ENCODE data around the gene IBA57.
"Not testable (repeated sequence)": the region's sequence is repeated elsewhere in the genome, so short reads cannot be mapped to it uniquely, and the experiment has no call there.

The IBA57 gene

GRCh38 chr1:228226956-228227791 lies 61.6 kb downstream of the IBA57 start:
- DNase-seq (ENCODE audit: low spot score), result peak; percentile 82

GRCh38 chr1:228228147-228228546 lies 62.5 kb downstream of the IBA57 start:
- not testable (repeated sequence) for DNase-seq (ENCODE audit: low spot score)

- no peak for DNase-seq (ENCODE audit: low spot score)
Measured at GRCh38 chr1:228228601-228229074, 63.0 kb downstream of the IBA57 start.

- DNase-seq (ENCODE audit: low spot score), result no peak
Measured at GRCh38 chr1:228231189-228231588, 65.6 kb downstream of the IBA57 start.
